ENCODE data around the gene KCNG2.

Gene KCNG2

DNA sequence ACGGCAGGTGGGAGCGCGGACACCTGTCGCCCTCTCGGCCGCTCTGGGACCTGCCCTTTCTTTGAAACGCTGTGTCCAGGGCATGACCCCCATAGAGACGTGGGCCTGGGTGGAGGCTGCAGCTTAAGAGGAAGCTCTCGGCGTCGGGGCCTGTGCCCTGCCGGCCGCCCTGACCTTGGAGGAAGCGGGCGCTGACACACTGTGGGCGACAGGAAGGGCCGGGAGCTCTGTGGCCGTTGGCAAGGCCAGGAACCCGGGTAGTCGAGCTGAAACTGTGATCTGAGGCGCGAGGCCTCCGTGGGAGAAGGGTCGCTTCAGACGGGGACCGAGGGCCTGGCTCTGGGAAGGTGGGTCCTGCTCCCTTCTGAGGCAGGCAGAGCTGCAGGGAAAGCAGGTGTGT is 28.2 kb downstream of the KCNG2 start:
- no peak overlapping the region for H2AFZ ChIP-seq (ENCODE audit: low read length)
- H3K4me3 ChIP-seq (ENCODE audit: low read depth, low read length, poor library complexity, severe bottlenecking): no peak overlapping the region
- no peaks in the 10 kb centered on the region for H3F3A ChIP-seq (ENCODE audit: insufficient read depth, low read length)
- H3K36me3 ChIP-seq (ENCODE audit: insufficient read depth, low read length): no peaks in the 10 kb centered on the region
- no peak overlapping the region for H3K27ac ChIP-seq (ENCODE audit: low read depth, low read length, poor library complexity, severe bottlenecking)
- no peak overlapping the region for H3K9ac ChIP-seq (ENCODE audit: low read length)
- H3K27me3 ChIP-seq (ENCODE audit: insufficient read depth, low read length): peaks cover 6% of the 10 kb centered on the region; the same call in 1 of the 2 replicates
- no peaks in the 10 kb centered on the region for H3K79me2 ChIP-seq (ENCODE audit: insufficient read depth, low read length)
- peaks cover 5% of the 10 kb centered on the region for H3K4me1 ChIP-seq (ENCODE audit: insufficient read depth, low read length, severe bottlenecking)
- no peaks in the 10 kb centered on the region for H4K20me1 ChIP-seq (ENCODE audit: insufficient read depth, low read length)
- H3K9me3 ChIP-seq (ENCODE audit: low read length): no peaks in the 10 kb centered on the region
- no peak for TF ChIP-seq EZH2 (IDR thresholded peaks at IDR 0.05; ENCODE audit: borderline replicate concordance, low read length)
- TF ChIP-seq, protein P1, sequence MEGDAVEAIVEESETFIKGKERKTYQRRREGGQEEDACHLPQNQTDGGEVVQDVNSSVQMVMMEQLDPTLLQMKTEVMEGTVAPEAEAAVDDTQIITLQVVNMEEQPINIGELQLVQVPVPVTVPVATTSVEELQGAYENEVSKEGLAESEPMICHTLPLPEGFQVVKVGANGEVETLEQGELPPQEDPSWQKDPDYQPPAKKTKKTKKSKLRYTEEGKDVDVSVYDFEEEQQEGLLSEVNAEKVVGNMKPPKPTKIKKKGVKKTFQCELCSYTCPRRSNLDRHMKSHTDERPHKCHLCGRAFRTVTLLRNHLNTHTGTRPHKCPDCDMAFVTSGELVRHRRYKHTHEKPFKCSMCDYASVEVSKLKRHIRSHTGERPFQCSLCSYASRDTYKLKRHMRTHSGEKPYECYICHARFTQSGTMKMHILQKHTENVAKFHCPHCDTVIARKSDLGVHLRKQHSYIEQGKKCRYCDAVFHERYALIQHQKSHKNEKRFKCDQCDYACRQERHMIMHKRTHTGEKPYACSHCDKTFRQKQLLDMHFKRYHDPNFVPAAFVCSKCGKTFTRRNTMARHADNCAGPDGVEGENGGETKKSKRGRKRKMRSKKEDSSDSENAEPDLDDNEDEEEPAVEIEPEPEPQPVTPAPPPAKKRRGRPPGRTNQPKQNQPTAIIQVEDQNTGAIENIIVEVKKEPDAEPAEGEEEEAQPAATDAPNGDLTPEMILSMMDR (IDR thresholded peaks at IDR 0.05; ENCODE audit: low read length): no peak
- H3K9me2 ChIP-seq (ENCODE audit: low read depth, low read length): no peaks in the 10 kb centered on the region
- H3K4me2 ChIP-seq (ENCODE audit: low read length): no peak overlapping the region

DNA sequence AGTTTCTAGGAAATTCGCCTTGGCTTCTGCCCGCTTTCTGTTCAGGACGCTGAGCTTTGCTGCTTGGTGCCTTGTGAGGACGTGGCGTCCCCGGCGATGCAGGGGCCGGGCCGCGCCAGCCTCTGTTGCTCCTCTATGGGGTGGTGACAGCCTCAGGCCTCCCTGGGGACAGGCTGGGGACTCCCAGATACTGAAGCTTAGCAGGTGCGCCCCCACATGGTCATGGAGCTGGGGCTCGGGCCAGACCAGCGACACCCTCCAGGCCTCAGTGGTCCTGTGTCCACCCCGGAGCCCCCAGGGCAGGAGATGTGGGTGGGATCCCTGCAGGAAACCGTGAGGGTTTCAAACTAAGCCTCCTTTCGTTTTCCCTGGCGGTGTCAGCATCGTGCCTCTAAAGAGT is 29.2 kb downstream of the KCNG2 start:
- no peaks in the 10 kb centered on the region for H3F3A ChIP-seq (ENCODE audit: insufficient read depth, low read length)
- no peak overlapping the region for H3K4me3 ChIP-seq (ENCODE audit: low read depth, low read length, poor library complexity, severe bottlenecking)
- no peaks in the 10 kb centered on the region for H3K79me2 ChIP-seq (ENCODE audit: insufficient read depth, low read length)
- H3K9me3 ChIP-seq (ENCODE audit: low read length): no peaks in the 10 kb centered on the region
- H3K4me1 ChIP-seq (ENCODE audit: insufficient read depth, low read length, severe bottlenecking): peaks cover 5% of the 10 kb centered on the region
- H3K27me3 ChIP-seq (ENCODE audit: insufficient read depth, low read length): peaks cover 6% of the 10 kb centered on the region; the same call in 1 of the 2 replicates
- H2AFZ ChIP-seq (ENCODE audit: low read length): no peak overlapping the region
- no peaks in the 10 kb centered on the region for H4K20me1 ChIP-seq (ENCODE audit: insufficient read depth, low read length)
- H3K4me2 ChIP-seq (ENCODE audit: low read length): no peak overlapping the region
- no peaks in the 10 kb centered on the region for H3K9me2 ChIP-seq (ENCODE audit: low read depth, low read length)
- H3K9ac ChIP-seq (ENCODE audit: low read length): no peak overlapping the region
- H3K36me3 ChIP-seq (ENCODE audit: insufficient read depth, low read length): no peaks in the 10 kb centered on the region
- H3K27ac ChIP-seq (ENCODE audit: low read depth, low read length, poor library complexity, severe bottlenecking): no peak overlapping the region
- TF ChIP-seq, protein P1 (IDR thresholded peaks at IDR 0.05; ENCODE audit: low read length): peak; percentile 28; the same call in 1 of the 2 replicates
- no peak for TF ChIP-seq EZH2 (IDR thresholded peaks at IDR 0.05; ENCODE audit: borderline replicate concordance, low read length)

DNA sequence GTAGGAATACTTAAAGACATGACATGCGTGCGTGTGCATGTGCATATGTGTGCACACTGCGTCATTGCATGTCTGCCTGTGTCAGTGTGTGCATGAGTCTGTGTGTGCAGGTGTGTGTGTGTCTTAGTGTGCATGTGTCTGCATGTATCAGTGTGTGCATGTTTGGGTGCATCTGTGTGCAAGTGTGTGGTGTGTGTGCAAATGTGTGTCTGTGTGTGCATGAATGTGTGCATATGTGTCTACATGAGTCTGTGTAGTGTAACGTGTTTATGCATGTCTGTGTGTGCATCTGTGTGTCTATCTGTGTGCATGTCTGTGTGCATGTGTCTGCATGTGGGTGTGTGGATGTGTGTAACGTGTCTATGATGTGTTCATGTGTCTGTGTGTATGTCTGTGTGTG is 30.5 kb downstream of the KCNG2 start:
- TF ChIP-seq EZH2 (IDR thresholded peaks at IDR 0.05; ENCODE audit: borderline replicate concordance, low read length): no peak
- TF ChIP-seq, protein P1 (IDR thresholded peaks at IDR 0.05; ENCODE audit: low read length): no peak
- no peak overlapping the region for H2AFZ ChIP-seq (ENCODE audit: low read length)

More for the DNA sequence above, 30.5 kb downstream of the KCNG2 start:
- Histone ChIP-seq H3K9me3 (ENCODE audit: low read length) (no peaks in the 10 kb centered on the region), H4K20me1 (ENCODE audit: insufficient read depth, low read length) (no peaks in the 10 kb centered on the region), H3K27me3 (ENCODE audit: insufficient read depth, low read length) (peaks cover 2% of the 10 kb centered on the region; the same call in 1 of the 2 replicates), H3K4me1 (ENCODE audit: insufficient read depth, low read length, severe bottlenecking) (peaks cover 5% of the 10 kb centered on the region), H3K9me2 (ENCODE audit: low read depth, low read length) (no peaks in the 10 kb centered on the region), H3K4me3 (ENCODE audit: low read depth, low read length, poor library complexity, severe bottlenecking) (no peak overlapping the region), H3K27ac (ENCODE audit: low read depth, low read length, poor library complexity, severe bottlenecking) (no peak overlapping the region), H3K9ac (ENCODE audit: low read length) (no peak overlapping the region), H3F3A (ENCODE audit: insufficient read depth, low read length) (no peaks in the 10 kb centered on the region), H3K36me3 (ENCODE audit: insufficient read depth, low read length) (no peaks in the 10 kb centered on the region), H3K4me2 (ENCODE audit: low read length) (no peak overlapping the region), H3K79me2 (ENCODE audit: insufficient read depth, low read length) (no peaks in the 10 kb centered on the region)
